Right lobe of liver (tissue), 6 donors: Measurements from ENCODE around the gene SLC24A4. TPM values are rescaled to one million over a fixed set of nuclear protein-coding genes. Genes with fewer than 3 reads are reported as not detected.

ENCODE experiments used
- ATAC-seq, 4 donors: fragments of 200-7000 bp; cut with Tn5 transposase; one replicate each; pipeline ENCODE4 v1.9.1; 2020; ENCODE audit warnings: mild to moderate bottlenecking in 4 of 4, moderate library complexity in 4 of 4
- DNase-seq, 3 donors: peaks; one replicate each; pipeline ENCODE4 v3.0.0-alpha.2; 2020
- H3K27ac ChIP-seq, 3 donors: fragments of 200-600 bp; one replicate each; pipeline ENCODE4 v1.8.0; 2022
- H3K27me3 ChIP-seq, 2 donors: fragments of 200-600 bp; one replicate each; pipeline ENCODE4 v1.8.0; 2022
- H3K36me3 ChIP-seq, 4 donors: fragments of 200-600 bp; sonication (generic) in 1 of 4; one replicate each; pipeline versions ENCODE4 v1.5.1 to v1.8.0; 2017 to 2022; ENCODE audit warnings: control low read depth in 1 of 4
- H3K4me1 ChIP-seq, 4 donors: fragments of 200-600 bp; sonication (generic) in 1 of 4; one replicate each; pipeline versions ENCODE4 v1.5.1 to v1.8.0; 2017 to 2022; ENCODE audit warnings: control low read depth in 1 of 4
- H3K4me3 ChIP-seq, 3 donors: fragments of 200-600 bp; one replicate each; pipeline ENCODE4 v1.8.0; 2022
- H3K9me3 ChIP-seq, 4 donors: fragments of 200-600 bp; sonication (generic) in 1 of 4; one replicate each; pipeline versions ENCODE4 v1.5.1 to v1.8.0; 2017 to 2022; ENCODE audit warnings: control low read depth in 1 of 4
- POLR2A ChIP-seq: fragments of 450-650 bp; IDR thresholded peaks from one replicate; pipeline ENCODE4 v1.6.1; 2017; ENCODE audit warnings: antibody characterized with exemption, mild to moderate bottlenecking
- WGBS: methylation state at CpG from one replicate; pipeline ENCODE4 v1.1.6; 2018; ENCODE audit warnings: low coverage, low lambda C conversion rate; ENCODE audit not compliant: insufficient coverage; ENCODE audit errors: missing lambda C conversion rate; 5-methylcytosine and 5-hydroxymethylcytosine counted together
- intact Hi-C, 2 donors: fragments of 100-400 bp; cut with DNase I; formaldehyde crosslinking; loops; one replicate each; pipeline versions ENCODE4 v1.11.2 to v1.14.1; 2022
- total RNA-seq, 6 experiments: library from RNA; depleted of rRNA in 2 of 6; stranded (reverse); fragments of >200 nt in 2 of 6; fragmentation: NEBNext Ultra II Directional in 3 of 6; extraction: Animal tissue kit (Norgen Biotek cat#: 25700) in 3 of 6; gene quantifications; one replicate each; pipeline versions ENCODE4 v1.1.0 to v1.2.4, GENCODE V29; 2016 to 2023
- TF ChIP-seq, protein P1 (sequence below), 4 donors: fragments of 200-600 bp in 3 of 4; fragments of 450-650 bp in 1 of 4; IDR thresholded peaks; one replicate each; pipeline versions ENCODE4 v1.5.1 to v1.8.0; 2016 to 2022; ENCODE audit warnings: antibody characterized with exemption in 4 of 4, mild to moderate bottlenecking in 2 of 4
- donor health status: DM: no; HTN: yes; CAD: no.
- donor health status: DM: no; HTN: no; CAD: no.
- donor health status: DM: no; HTN: no; CAD: no.
- donor health status: DM: no; HTN: yes; CAD: no.
- donor health status: DM: no; HTN: yes; CAD: no.

The SLC24A4 gene
- total RNA-seq, 6 experiments from 2014 or later: 0.06 to 0.29 (median 0.21) TPM

DNA sequence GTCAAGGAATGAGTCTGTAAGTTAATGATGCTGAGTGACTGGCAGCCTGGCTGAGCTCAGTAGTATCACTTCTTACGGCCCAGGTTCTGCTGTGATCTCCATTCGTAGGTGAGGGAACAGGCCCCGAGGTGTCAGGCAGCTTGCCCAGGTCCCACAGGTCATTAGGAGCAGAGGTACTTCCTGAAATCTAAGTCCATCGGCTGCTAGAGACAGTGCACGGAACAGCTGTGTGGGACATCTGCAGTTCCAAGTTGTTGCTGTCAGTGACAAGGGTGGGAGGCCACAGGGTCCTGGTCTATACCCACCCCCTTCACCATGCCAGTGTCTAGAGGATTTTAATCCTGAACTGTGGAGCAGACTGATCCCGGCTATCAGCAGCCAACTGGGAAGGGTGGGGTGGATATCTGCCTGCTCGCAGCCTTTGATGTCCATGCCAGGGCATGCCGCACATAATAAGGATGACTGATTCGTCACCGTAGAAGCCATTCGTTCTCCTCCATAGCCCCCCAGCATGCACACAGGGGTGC lies 108.3 kb downstream of the SLC24A4 start:
- ATAC-seq: no peak

DNA sequence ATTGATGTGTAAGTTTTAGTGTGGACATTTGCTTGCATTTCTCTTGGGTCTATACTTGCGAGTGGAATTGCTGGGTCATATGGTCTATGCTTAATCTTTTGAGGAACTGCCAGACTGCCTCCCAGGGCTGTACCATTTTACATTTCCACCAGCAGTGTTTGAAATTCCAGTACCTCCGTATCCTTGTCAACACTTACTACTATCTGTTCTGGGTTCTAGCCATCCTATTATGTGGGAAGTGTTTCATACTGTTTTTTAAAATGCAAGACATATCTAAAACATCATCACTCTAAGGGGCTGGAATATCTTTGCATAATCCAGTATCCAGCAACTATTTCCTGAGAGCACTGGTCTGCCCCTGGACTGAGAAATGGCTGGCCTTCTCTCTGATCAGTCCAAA lies 110.4 kb downstream of the SLC24A4 start:
- TF ChIP-seq, protein P1, sequence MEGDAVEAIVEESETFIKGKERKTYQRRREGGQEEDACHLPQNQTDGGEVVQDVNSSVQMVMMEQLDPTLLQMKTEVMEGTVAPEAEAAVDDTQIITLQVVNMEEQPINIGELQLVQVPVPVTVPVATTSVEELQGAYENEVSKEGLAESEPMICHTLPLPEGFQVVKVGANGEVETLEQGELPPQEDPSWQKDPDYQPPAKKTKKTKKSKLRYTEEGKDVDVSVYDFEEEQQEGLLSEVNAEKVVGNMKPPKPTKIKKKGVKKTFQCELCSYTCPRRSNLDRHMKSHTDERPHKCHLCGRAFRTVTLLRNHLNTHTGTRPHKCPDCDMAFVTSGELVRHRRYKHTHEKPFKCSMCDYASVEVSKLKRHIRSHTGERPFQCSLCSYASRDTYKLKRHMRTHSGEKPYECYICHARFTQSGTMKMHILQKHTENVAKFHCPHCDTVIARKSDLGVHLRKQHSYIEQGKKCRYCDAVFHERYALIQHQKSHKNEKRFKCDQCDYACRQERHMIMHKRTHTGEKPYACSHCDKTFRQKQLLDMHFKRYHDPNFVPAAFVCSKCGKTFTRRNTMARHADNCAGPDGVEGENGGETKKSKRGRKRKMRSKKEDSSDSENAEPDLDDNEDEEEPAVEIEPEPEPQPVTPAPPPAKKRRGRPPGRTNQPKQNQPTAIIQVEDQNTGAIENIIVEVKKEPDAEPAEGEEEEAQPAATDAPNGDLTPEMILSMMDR (IDR thresholded peaks at IDR 0.05): no peak
- no peak for TF ChIP-seq POLR2A
- no peak overlapping the region for H3K27ac ChIP-seq
- ATAC-seq (no peak), DNase-seq (no peak)
- H3K4me1 ChIP-seq: no peaks in the 10 kb centered on the region
- no peaks in the 10 kb centered on the region for H3K36me3 ChIP-seq
- WGBS: 78% methylated on average over 2 of the region's 2 CpGs
- no peaks in the 10 kb centered on the region for H3K9me3 ChIP-seq
- no peaks in the 10 kb centered on the region for H3K27me3 ChIP-seq
- intact Hi-C loops: no loop called here
- H3K4me3 ChIP-seq: no peak overlapping the region

More for the DNA sequence above, 108.3 kb downstream of the SLC24A4 start:
- Histone ChIP-seq H3K4me1 (no peaks in the 10 kb centered on the region), H3K27ac (no peak overlapping the region), H3K36me3 (no peaks in the 10 kb centered on the region), H3K4me3 (no peak overlapping the region), H3K9me3 (no peaks in the 10 kb centered on the region), H3K27me3 (no peaks in the 10 kb centered on the region)
- no peak for DNase-seq
- intact Hi-C loops: no loop called here
- no peak for TF ChIP-seq POLR2A
- TF ChIP-seq, protein P1 (IDR thresholded peaks at IDR 0.05): no peak
- WGBS: 58% methylated on average over 9 of the region's 11 CpGs

DNA sequence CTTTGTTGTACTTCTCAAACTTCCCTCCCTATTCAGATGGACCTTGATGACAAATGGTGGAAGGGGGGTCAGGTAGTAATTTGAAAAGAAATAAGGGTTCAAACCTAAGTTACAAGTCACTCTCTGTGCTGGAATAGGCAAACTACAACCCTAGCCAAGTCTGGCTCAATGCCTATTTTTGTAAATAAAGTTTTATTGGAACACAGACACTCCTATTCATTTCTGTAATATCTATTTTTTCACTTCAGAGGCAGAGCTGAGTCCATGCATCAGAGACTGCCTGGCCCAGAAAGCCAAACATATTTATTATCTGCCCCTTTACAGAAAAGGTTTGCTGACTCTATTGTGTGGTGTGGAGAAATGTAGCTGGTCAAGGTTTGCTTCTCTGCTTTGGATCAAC lies 112.2 kb downstream of the SLC24A4 start:
- ATAC-seq: no peak
- no peak overlapping the region for H3K27ac ChIP-seq
- no peaks in the 10 kb centered on the region for H3K4me1 ChIP-seq
- no peak overlapping the region for H3K4me3 ChIP-seq
- TF ChIP-seq POLR2A: no peak
- TF ChIP-seq, protein P1 (IDR thresholded peaks at IDR 0.05): no peak
- intact Hi-C loops: no loop called here
- DNase-seq: no peak
- H3K36me3 ChIP-seq: no peaks in the 10 kb centered on the region
- no peaks in the 10 kb centered on the region for H3K27me3 ChIP-seq
- H3K9me3 ChIP-seq: no peaks in the 10 kb centered on the region

DNA sequence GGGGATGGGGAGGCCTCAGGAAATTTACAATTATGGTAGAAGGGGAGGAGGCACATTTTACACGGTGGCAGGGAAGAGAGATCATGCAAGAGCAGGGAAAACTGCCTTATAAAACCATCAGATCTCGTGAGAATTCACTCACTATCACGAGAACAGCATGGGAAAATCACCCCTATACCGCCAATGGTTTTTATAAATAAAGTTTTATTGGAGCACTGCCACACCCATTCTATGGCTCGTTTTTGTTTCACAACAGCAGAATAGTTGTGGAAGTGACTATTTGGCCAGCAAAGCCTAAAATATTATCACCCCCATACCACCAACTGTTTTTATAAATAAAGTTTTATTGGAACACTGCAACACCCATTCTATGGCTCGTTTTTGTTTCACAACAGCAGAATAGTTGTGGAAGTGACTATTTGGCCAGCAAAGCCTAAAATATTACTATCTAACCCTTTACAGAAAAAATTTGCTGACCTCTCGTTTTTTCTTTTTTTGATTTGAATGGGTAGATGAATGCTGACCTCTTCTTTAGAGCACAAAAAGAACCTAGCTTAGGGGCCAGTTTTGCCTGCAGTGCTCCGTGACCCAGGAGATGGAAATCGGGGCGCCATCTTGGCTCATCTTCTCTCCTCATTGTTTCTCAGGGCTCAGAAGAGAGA lies 113.3 kb downstream of the SLC24A4 start:
- TF ChIP-seq POLR2A: no peak
- TF ChIP-seq, protein P1 (IDR thresholded peaks at IDR 0.05): no peak
- 54% methylated on average over 10 of the region's 10 CpGs for WGBS
- H3K36me3 ChIP-seq: no peaks in the 10 kb centered on the region
- intact Hi-C loops: no loop called here
- no peaks in the 10 kb centered on the region for H3K27me3 ChIP-seq
- H3K9me3 ChIP-seq: no peaks in the 10 kb centered on the region
- no peaks in the 10 kb centered on the region for H3K4me1 ChIP-seq
- H3K27ac ChIP-seq: no peak overlapping the region
- H3K4me3 ChIP-seq: no peak overlapping the region
- DNase-seq (no peak), ATAC-seq (no peak)
